HepG2 (cell line): ENCODE results near the gene TRMT112. TPM values are rescaled to one million over a fixed set of nuclear protein-coding genes. Genes with fewer than 3 reads are reported as not detected.

Experiments
- AKAP8 ChIP-seq: sonication (generic); formaldehyde crosslinking; IDR thresholded peaks from 2 replicates; pipeline ENCODE4 v1.5.1; 2020; ENCODE audit warnings: mild to moderate bottlenecking, missing genetic modification reagents
- CENPT ChIP-seq: sonication (generic); formaldehyde crosslinking; IDR thresholded peaks from 2 replicates; pipeline ENCODE4 v1.8.0; 2022; ENCODE audit warnings: low read depth, mild to moderate bottlenecking, moderate library complexity, missing genetic modification reagents
- ETV5 ChIP-seq: IDR thresholded peaks from 2 replicates; pipeline ENCODE4 v1.6.1; 2018; ENCODE audit warnings: missing biosample characterization, missing genetic modification reagents, inconsistent platforms, borderline replicate concordance
- FOXO4 ChIP-seq: sonication (generic); formaldehyde crosslinking; conservative IDR thresholded peaks from 2 replicates; pipeline ENCODE4 v1.8.1; 2023; ENCODE audit warnings: missing genetic modification reagents
- JUN ChIP-seq: sonication (generic); formaldehyde crosslinking; IDR thresholded peaks from 2 replicates; pipeline ENCODE4 v1.4.0; 2020; ENCODE audit warnings: mild to moderate bottlenecking, missing genetic modification reagents
- KDM6A ChIP-seq: IDR thresholded peaks from 2 replicates; pipeline ENCODE4 v1.6.1; 2016; ENCODE audit warnings: low read depth
- LCORL ChIP-seq, 2 experiments: fragments of 450-650 bp in 1 of 2; sonication (generic) in 1 of 2; formaldehyde crosslinking in 1 of 2; IDR thresholded peaks; 2 replicates each; pipeline versions ENCODE4 v1.5.0 to v1.6.1; 2017 to 2020; ENCODE audit warnings: antibody characterized with exemption in 1 of 2, missing genetic modification reagents in 1 of 2
- MAF1 ChIP-seq: sonication (generic); formaldehyde crosslinking; IDR thresholded peaks from 2 replicates; pipeline ENCODE4 v1.5.0; 2020; ENCODE audit warnings: missing genetic modification reagents, borderline replicate concordance
- MED8 ChIP-seq: sonication (generic); formaldehyde crosslinking; IDR thresholded peaks from 2 replicates; pipeline ENCODE4 v1.8.1; 2023; ENCODE audit warnings: mild to moderate bottlenecking, missing genetic modification reagents; ENCODE audit not compliant: insufficient replicate concordance
- PLSCR1 ChIP-seq: sonication (generic); formaldehyde crosslinking; IDR thresholded peaks from 2 replicates; pipeline ENCODE4 v1.5.0; 2020; ENCODE audit warnings: missing genetic modification reagents, mild to moderate bottlenecking, borderline replicate concordance
- PRDM4 ChIP-seq: sonication (generic); formaldehyde crosslinking; IDR thresholded peaks from 2 replicates; pipeline ENCODE4 v1.9.0; 2021; ENCODE audit warnings: missing genetic modification reagents, borderline replicate concordance
- RERE ChIP-seq: IDR thresholded peaks from 2 replicates; pipeline ENCODE4 v1.6.1; 2016; ENCODE audit warnings: low read depth, missing genetic modification reagents, missing compliant biosample characterization
- SIX4 ChIP-seq: sonication (generic); formaldehyde crosslinking; IDR thresholded peaks from 2 replicates; pipeline ENCODE4 v1.4.0; 2020; ENCODE audit warnings: missing genetic modification reagents
- ZBTB1 ChIP-seq: sonication (generic); formaldehyde crosslinking; IDR thresholded peaks from 2 replicates; pipeline ENCODE4 v1.4.0; 2020; ENCODE audit warnings: missing genetic modification reagents, borderline replicate concordance
- ZNF274 ChIP-seq: sonication (generic); formaldehyde crosslinking; IDR thresholded peaks from 2 replicates; pipeline ENCODE4 v1.5.1; 2020; ENCODE audit warnings: mild to moderate bottlenecking, missing genetic modification reagents
- polyA plus RNA-seq, 8 experiments: library from polyadenylated mRNA; depleted of rRNA in 3 of 8; stranded (reverse) in 7 of 8; unstranded in 1 of 8; fragments of >200 nt; fragmentation: Illumina TruSeq in 4 of 8; extraction: Trizol in 4 of 8; gene quantifications; 2 replicates each; pipeline versions ENCODE4 v1.2.1 to v1.2.3, GENCODE V29; 2011 to 2016; ENCODE audit warnings: low read depth in 4 of 8, missing spikeins in 1 of 8, mixed read lengths in 1 of 8; ENCODE audit not compliant: insufficient read depth in 1 of 8
- total RNA-seq, 5 experiments: library from RNA; depleted of rRNA; stranded (reverse); fragments of >200 nt; fragmentation: Illumina TruSeq; extraction: Trizol; gene quantifications; 2 replicates each; pipeline ENCODE4 v1.2.3, GENCODE V29; 2016; ENCODE audit warnings: low read depth in 1 of 5
- TF ChIP-seq, protein P1 (sequence below): IDR thresholded peaks from 2 replicates; pipeline ENCODE4 v1.6.1; 2016; ENCODE audit warnings: control low read depth

TRMT112 gene
- total and polyA plus RNA-seq, 2 of the 13 experiments (the other 11 are each of a cell fraction or from before 2014, with no cell fraction given), result 186 to 409 TPM

DNA sequence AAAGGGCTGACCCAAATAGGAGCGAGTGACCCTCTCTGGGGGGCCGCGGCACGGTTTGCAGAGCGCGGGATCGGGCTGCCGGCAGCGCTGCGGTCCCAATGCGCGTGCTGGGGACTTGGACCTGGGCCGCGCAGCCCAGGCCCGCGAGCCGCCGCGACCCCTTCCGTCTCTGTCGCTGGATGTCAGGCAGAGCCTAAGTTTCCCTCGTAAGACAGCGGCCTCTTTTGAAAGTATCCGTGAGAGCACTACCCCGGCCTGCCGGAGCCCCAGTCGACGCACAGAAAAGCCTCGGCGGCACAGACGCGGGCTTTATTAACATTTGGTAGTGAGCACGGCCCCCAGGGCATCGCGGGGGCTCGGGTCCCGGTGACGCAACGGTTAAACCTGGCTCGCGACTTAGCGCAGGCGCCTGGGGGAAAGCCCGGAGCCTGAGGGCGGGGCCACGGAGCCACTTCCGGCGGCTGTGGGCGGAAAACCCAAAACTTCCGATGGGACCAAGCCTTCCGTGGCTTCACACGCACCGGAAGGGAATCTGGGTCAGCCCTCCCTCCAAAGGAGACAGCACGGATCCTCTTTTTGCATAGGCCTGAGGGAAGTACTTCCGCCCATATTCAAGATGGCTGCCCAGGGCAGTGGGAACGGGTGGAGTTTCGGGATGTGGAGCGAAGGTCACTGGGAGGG, 47.7 kb downstream of the TRMT112 start (continued):
- no peak for TF ChIP-seq LCORL (IDR thresholded peaks at IDR 0.05)
- no peak; the same call in none of the 2 replicates for TF ChIP-seq LCORL (CRISPR knock-in tag; IDR thresholded peaks at IDR 0.05)
- TF ChIP-seq RERE (CRISPR knock-in tag), result no peak
- no peak for TF ChIP-seq PRDM4 (CRISPR knock-in tag)
- no peak for TF ChIP-seq ZNF274 (CRISPR knock-in tag)
- no peak for TF ChIP-seq FOXO4 (CRISPR knock-in tag)
- no peak for TF ChIP-seq MED8 (CRISPR knock-in tag)
- TF ChIP-seq CENPT (CRISPR knock-in tag), result no peak
- no peak for TF ChIP-seq MAF1
- no peak for TF ChIP-seq SIX4 (CRISPR knock-in tag)
- TF ChIP-seq AKAP8 (CRISPR knock-in tag), result peak; percentile 54; the same call in 1 of the 2 replicates
- TF ChIP-seq, protein P1, sequence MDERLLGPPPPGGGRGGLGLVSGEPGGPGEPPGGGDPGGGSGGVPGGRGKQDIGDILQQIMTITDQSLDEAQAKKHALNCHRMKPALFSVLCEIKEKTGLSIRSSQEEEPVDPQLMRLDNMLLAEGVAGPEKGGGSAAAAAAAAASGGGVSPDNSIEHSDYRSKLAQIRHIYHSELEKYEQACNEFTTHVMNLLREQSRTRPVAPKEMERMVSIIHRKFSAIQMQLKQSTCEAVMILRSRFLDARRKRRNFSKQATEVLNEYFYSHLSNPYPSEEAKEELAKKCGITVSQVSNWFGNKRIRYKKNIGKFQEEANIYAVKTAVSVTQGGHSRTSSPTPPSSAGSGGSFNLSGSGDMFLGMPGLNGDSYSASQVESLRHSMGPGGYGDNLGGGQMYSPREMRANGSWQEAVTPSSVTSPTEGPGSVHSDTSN (CRISPR knock-in tag), result no peak
- no peak for TF ChIP-seq JUN
- TF ChIP-seq ETV5 (CRISPR knock-in tag), result peak; percentile 89
- TF ChIP-seq KDM6A (CRISPR knock-in tag), result no peak
- no peak for TF ChIP-seq PLSCR1 (CRISPR knock-in tag)
- no peak for TF ChIP-seq ZBTB1 (CRISPR knock-in tag)
